ENCODE measurements around the gene TAC4. TPM values are rescaled to one million over a fixed set of nuclear protein-coding genes. Genes with fewer than 3 reads are reported as not detected.
A peak's percentile ranks its signal among the peaks of the same experiment; 100 is the strongest.

TAC4 gene
- total and polyA plus RNA-seq, 2 of the 13 experiments (the other 11 are each of a cell fraction or from before 2014, with no cell fraction given), result not detected

- TF ChIP-seq MXD3 (CRISPR knock-in tag; IDR thresholded peaks at IDR 0.05) (peak; percentile 89), ZFYVE20 (CRISPR knock-in tag; IDR thresholded peaks at IDR 0.05; ENCODE audit: borderline replicate concordance, low read depth) (no peak), FOXC1 (CRISPR knock-in tag; IDR thresholded peaks at IDR 0.05; ENCODE audit: borderline replicate concordance) (peak; percentile 95), PHF20 (CRISPR knock-in tag; IDR thresholded peaks at IDR 0.05) (peak; percentile 97), CCAR2 (optimal IDR thresholded peaks at IDR 0.05; ENCODE audit: low read depth, low read length) (no peak), HBP1 (CRISPR knock-in tag; IDR thresholded peaks at IDR 0.05; ENCODE audit: low read depth) (peak; percentile 61; the same call in 1 of the 2 replicates), ETS1 (CRISPR knock-in tag; IDR thresholded peaks at IDR 0.05) (peak; percentile 54; the same call in 1 of the 2 replicates), ZC3H13 (CRISPR knock-in tag; IDR thresholded peaks at IDR 0.05) (peak; percentile 83; the same call in 1 of the 2 replicates), ZNF572 (CRISPR knock-in tag; IDR thresholded peaks at IDR 0.05) (peak; percentile 91; the same call in 1 of the 2 replicates), SYNCRIP (IDR thresholded peaks at IDR 0.05; ENCODE audit: insufficient read depth, low read depth, low read length) (no peak), TIGD3 (CRISPR knock-in tag; IDR thresholded peaks at IDR 0.05; ENCODE audit: borderline replicate concordance) (peak; percentile 79; the same call in 1 of the 2 replicates), TGIF2 (CRISPR knock-in tag; IDR thresholded peaks at IDR 0.05) (peak; percentile 72; the same call in 1 of the 2 replicates), ZBTB49 (CRISPR knock-in tag; IDR thresholded peaks at IDR 0.05; ENCODE audit: borderline replicate concordance) (peak; percentile 83; the same call in 1 of the 2 replicates), HIVEP1 (CRISPR knock-in tag; IDR thresholded peaks at IDR 0.05) (peak; percentile 15; the same call in 1 of the 2 replicates), ZBTB46 (CRISPR knock-in tag; IDR thresholded peaks at IDR 0.05; ENCODE audit: borderline replicate concordance) (peak; percentile 75; the same call in 1 of the 2 replicates), NCOR1 (IDR thresholded peaks at IDR 0.05; ENCODE audit: borderline replicate concordance, low read length) (peak; percentile 82; the same call in 1 of the 2 replicates), SMARCE1 (IDR thresholded peaks at IDR 0.05; ENCODE audit: borderline replicate concordance) (no peak), ZNF614 (CRISPR knock-in tag; IDR thresholded peaks at IDR 0.05; ENCODE audit: borderline replicate concordance) (peak; percentile 63; the same call in 1 of the 2 replicates), TP53 (CRISPR knock-in tag; conservative IDR thresholded peaks at IDR 0.05) (0 out of 2 replicates have a peak, but pooled peaks have one; percentile 46)
Measured at GRCh38 chr17:49788478-49789242, 59.2 kb downstream of the TAC4 start, which contains the start of gene KAT7 (continued).

Data from HepG2 (cell line).